GM12878 (cell line): ENCODE data around the gene NDUFV1. TPM values are rescaled to one million over a fixed set of nuclear protein-coding genes. Genes with fewer than 3 reads are reported as not detected.

Source experiments
- ATAC-seq: fragments of 200-7000 bp; cut with Tn5 transposase; 3 replicates; pipeline ENCODE4 v1.9.1; 2020; ENCODE audit warnings: mild to moderate bottlenecking, moderate library complexity
- BruUV-seq: library from RNA; stranded (reverse); fragments of 400-500 nt; replicated peaks from 2 replicates; lab custom pipeline; 2021; lab: Mats Ljungman, UMichigan
- CTCF ChIA-PET: fragments of 300-600 bp; sonication (Branson Sonifier 250); formaldehyde crosslinking; extraction: SDS; loops from one replicate; lab custom pipeline; 2021; ENCODE audit warnings: inconsistent platforms; lab: Yijun Ruan, JAX
- POLR2A ChIA-PET: fragments of 350-600 bp; formaldehyde crosslinking; extraction: SDS; loops from one replicate; lab custom pipeline; 2021; ENCODE audit warnings: inconsistent platforms; lab: Charles Lee
- RAD21 ChIA-PET: fragments of 300-600 bp; sonication (Branson Sonifier 250); formaldehyde crosslinking; loops from one replicate; lab custom pipeline; 2023; ENCODE audit warnings: antibody characterized with exemption; ENCODE audit not compliant: unreplicated experiment; lab: Charles Lee
- SMC1A ChIA-PET: fragments of 300-600 bp; sonication (Branson Sonifier 250); formaldehyde crosslinking; loops from one replicate; lab custom pipeline; 2023; ENCODE audit not compliant: unreplicated experiment, uncharacterized antibody; lab: Charles Lee
- DNase-seq: peaks from one replicate; pipeline ENCODE4 v3.0.0-alpha.2; 2011; ENCODE audit warnings: low read depth, low spot score
- FAIRE-seq: peaks from 3 replicates; lab custom pipeline; 2011; peaks lifted over from hg19 to GRCh38; lab: Jason Lieb, UNC
- H2AFZ ChIP-seq: 2 replicates; pipeline ENCODE4 v1.6.0; 2011; ENCODE audit warnings: low read depth, low read length, control low read depth; ENCODE audit not compliant: control insufficient read depth
- H3K27ac ChIP-seq: 2 replicates; pipeline ENCODE4 v1.5.1; 2011; ENCODE audit warnings: control low read depth; ENCODE audit not compliant: control insufficient read depth, insufficient read depth
- H3K27me3 ChIP-seq, 2 experiments: replicated peaks in 1 of 2; 2 replicates each; pipeline versions ENCODE4 v1.6.0 to v1.6.1; 2011; ENCODE audit warnings: low read length in 1 of 2; ENCODE audit not compliant: control insufficient read depth in 2 of 2, insufficient read depth in 2 of 2
- H3K36me3 ChIP-seq, 2 experiments: 2 replicates each; pipeline ENCODE4 v1.5.1; 2011; ENCODE audit warnings: low read length in 1 of 2; ENCODE audit not compliant: control insufficient read depth in 2 of 2, insufficient read depth in 2 of 2
- H3K4me1 ChIP-seq: 2 replicates; pipeline ENCODE4 v1.6.1; 2011; ENCODE audit warnings: mild to moderate bottlenecking, low read length, moderate library complexity, mixed read lengths; ENCODE audit not compliant: control insufficient read depth, insufficient read depth
- H3K4me2 ChIP-seq: 2 replicates; pipeline ENCODE4 v1.6.0; 2011; ENCODE audit warnings: control low read depth; ENCODE audit not compliant: control insufficient read depth, insufficient read depth
- H3K4me3 ChIP-seq: fragments of 200-600 bp; sonication (generic); 2 replicates; pipeline ENCODE4 v1.5.1; 2016
- H3K79me2 ChIP-seq: 2 replicates; pipeline ENCODE4 v1.6.0; 2011; ENCODE audit warnings: low read length; ENCODE audit not compliant: control insufficient read depth, insufficient read depth
- H3K9ac ChIP-seq: 2 replicates; pipeline ENCODE4 v1.8.0; 2011; ENCODE audit warnings: low read length, control low read depth, mixed read lengths; ENCODE audit not compliant: control insufficient read depth, insufficient read depth
- H3K9me3 ChIP-seq: replicated peaks from 3 replicates; pipeline ENCODE4 v1.5.1; 2011; ENCODE audit warnings: mild to moderate bottlenecking, low read length; ENCODE audit not compliant: control insufficient read depth, insufficient read depth
- H4K20me1 ChIP-seq: 2 replicates; pipeline ENCODE4 v1.6.0; 2011; ENCODE audit not compliant: control insufficient read depth, insufficient read depth
- BMI1 ChIP-seq: fragments of 450-650 bp; IDR thresholded peaks from 2 replicates; pipeline ENCODE4 v1.6.1; 2016; ENCODE audit warnings: mild to moderate bottlenecking, moderate library complexity, borderline replicate concordance
- CTCF ChIP-seq, 3 experiments: IDR thresholded peaks in 2 of 3; conservative IDR thresholded peaks in 1 of 3; 2 replicates each; pipeline ENCODE4 v1.5.1; 2011; ENCODE audit warnings: low read depth in 3 of 3, low read length in 3 of 3, mild to moderate bottlenecking in 3 of 3, control low read depth in 2 of 3, moderate library complexity in 2 of 3, inconsistent platforms in 1 of 3, mixed read lengths in 1 of 3; ENCODE audit not compliant: control insufficient read depth in 2 of 3, insufficient read depth in 1 of 3; ENCODE audit errors: extremely low read depth in 1 of 3
- NR2F1 ChIP-seq: fragments of 450-650 bp; conservative IDR thresholded peaks from 2 replicates; pipeline ENCODE4 v1.6.1; 2017; ENCODE audit warnings: mild to moderate bottlenecking
- SKIL ChIP-seq: fragments of 450-650 bp; IDR thresholded peaks from 2 replicates; pipeline ENCODE4 v1.6.1; 2017; ENCODE audit warnings: mild to moderate bottlenecking, low read depth, inconsistent platforms; ENCODE audit not compliant: poor library complexity, severe bottlenecking
- SP1 ChIP-seq: IDR thresholded peaks from one replicate; pipeline ENCODE4 v1.6.1; 2011; ENCODE audit warnings: low read depth, low read length
- ZSCAN29 ChIP-seq: fragments of 450-650 bp; IDR thresholded peaks from 2 replicates; pipeline ENCODE4 v1.6.1; 2017; ENCODE audit warnings: mild to moderate bottlenecking, moderate library complexity
- WGBS: methylation state at CpG from one replicate; pipeline ENCODE4 v1.1.6; 2016; ENCODE audit warnings: low lambda C conversion rate; ENCODE audit not compliant: insufficient replicate concordance, insufficient coverage; ENCODE audit errors: missing lambda C conversion rate; 5-methylcytosine and 5-hydroxymethylcytosine counted together
- in situ Hi-C: fragments of 300-500 bp; cut with MboI; formaldehyde crosslinking; loops from 9 replicates; pipeline ENCODE4 v1.14.3; 2018; ENCODE audit warnings: mixed read lengths
- intact Hi-C: fragments of 100-400 bp; cut with micrococcal nuclease; formaldehyde crosslinking; loops from one replicate; pipeline ENCODE4 v1.14.2; 2022; ENCODE audit not compliant: unreplicated experiment
- polyA plus RNA-seq, 11 experiments: library from polyadenylated mRNA; depleted of rRNA in 4 of 11; unstranded in 6 of 11; stranded (reverse) in 5 of 11; fragments of >200 nt; fragmentation: Nextera tagmentation in 4 of 11; fragmentation: Illumina TruSeq in 1 of 11; extraction: Ambion mirVana in 4 of 11; extraction: Trizol in 1 of 11; gene quantifications; 1 replicate in 1 of 11; 2 replicates in 10 of 11; pipeline versions ENCODE4 v1.2.1 to v1.2.3, GENCODE V29; 2011 to 2016; ENCODE audit warnings: inconsistent platforms in 2 of 11, missing spikeins in 2 of 11, low read depth in 1 of 11
- total RNA-seq, 4 experiments: library from RNA; depleted of rRNA in 3 of 4; stranded (reverse); fragments of >200 nt in 3 of 4; fragmentation: Illumina TruSeq in 1 of 4; extraction: Trizol in 1 of 4; gene quantifications; 2 replicates each; pipeline versions ENCODE4 v1.2.1 to v1.2.3, GENCODE V29; 2013 to 2021

NDUFV1 gene
- total and polyA plus RNA-seq, 10 of the 15 experiments (the other 5 are each of a cell fraction or from before 2014, with no cell fraction given), result 8.2 to 380 (median 231) TPM

- H3K79me2 ChIP-seq, result no peaks in the 10 kb centered on the region
- DNase-seq (no peak), ATAC-seq (no peak), FAIRE-seq (no peak)
- no peak overlapping the region for H2AFZ ChIP-seq
- POLR2A ChIA-PET, result interaction anchor here (0.6 kb wide), 1 partner anchor 83 kb away, joined by 4 read pairs; no protein-coding TSS in a partner anchor
- H3K4me2 ChIP-seq, result no peak overlapping the region
- SMC1A ChIA-PET, result interaction anchor here (1.0 kb wide), 1 partner anchor 15 kb away, joined by 3 read pairs; no protein-coding TSS in a partner anchor
- no peaks in the 10 kb centered on the region for H3K36me3 ChIP-seq
- RAD21 ChIA-PET, result interaction anchor here (1.0 kb wide), 1 partner anchor 18 kb away, joined by 3 read pairs; no protein-coding TSS in a partner anchor
- peaks cover 27% of the 10 kb centered on the region for H3K4me1 ChIP-seq
- H3K9ac ChIP-seq, result no peak overlapping the region
- H3K27me3 ChIP-seq, result no peaks in the 10 kb centered on the region; a peak in 1 of 4 replicates
- WGBS, result 74% methylated on average over 27 of the region's 28 CpGs
- intact Hi-C loops (no loop called here), in situ Hi-C loops (no loop called here)
- BruUV-seq, result no TSS peak
- H4K20me1 ChIP-seq, result no peaks in the 10 kb centered on the region
- peaks cover 3% of the 10 kb centered on the region; the same call in 2 of the 3 replicates for H3K9me3 ChIP-seq
- H3K4me3 ChIP-seq, result no peak overlapping the region
- TF ChIP-seq ZSCAN29 (no peak), NR2F1 (no peak), SKIL (no peak), BMI1 (no peak), SP1 (no peak), CTCF (IDR thresholded peaks at IDR 0.05 in 2 of 3, conservative IDR thresholded peaks at IDR 0.05 in 1 of 3; ENCODE audit: control insufficient read depth in 2 of 3, extremely low read depth in 1 of 3, insufficient read depth in 1 of 3, low read depth in 3 of 3, low read length in 3 of 3) (no peak)
- CTCF ChIA-PET, result interaction anchor here (0.7 to 4.6 kb wide), 2 partner anchors 18 to 632 kb away, joined by 3 to 26 read pairs; no protein-coding TSS in a partner anchor
- no peak overlapping the region for H3K27ac ChIP-seq
Observed at GRCh38 chr11:67641338-67642172, 34.8 kb downstream of the NDUFV1 start.
